HG03432 (cell line): ENCODE measurements around the gene AADAT.
"Not testable (repeated sequence)": the region's sequence is repeated elsewhere in the genome, so short reads cannot be mapped to it uniquely, and the experiment has no call there.

Experiments used
- ATAC-seq: cut with Tn5 transposase; IDR thresholded peaks from one replicate; pipeline ENCODE4 v1.9.1; 2021; ENCODE audit warnings: mild to moderate bottlenecking, moderate library complexity; ENCODE audit not compliant: unreplicated experiment

Gene AADAT

DNA sequence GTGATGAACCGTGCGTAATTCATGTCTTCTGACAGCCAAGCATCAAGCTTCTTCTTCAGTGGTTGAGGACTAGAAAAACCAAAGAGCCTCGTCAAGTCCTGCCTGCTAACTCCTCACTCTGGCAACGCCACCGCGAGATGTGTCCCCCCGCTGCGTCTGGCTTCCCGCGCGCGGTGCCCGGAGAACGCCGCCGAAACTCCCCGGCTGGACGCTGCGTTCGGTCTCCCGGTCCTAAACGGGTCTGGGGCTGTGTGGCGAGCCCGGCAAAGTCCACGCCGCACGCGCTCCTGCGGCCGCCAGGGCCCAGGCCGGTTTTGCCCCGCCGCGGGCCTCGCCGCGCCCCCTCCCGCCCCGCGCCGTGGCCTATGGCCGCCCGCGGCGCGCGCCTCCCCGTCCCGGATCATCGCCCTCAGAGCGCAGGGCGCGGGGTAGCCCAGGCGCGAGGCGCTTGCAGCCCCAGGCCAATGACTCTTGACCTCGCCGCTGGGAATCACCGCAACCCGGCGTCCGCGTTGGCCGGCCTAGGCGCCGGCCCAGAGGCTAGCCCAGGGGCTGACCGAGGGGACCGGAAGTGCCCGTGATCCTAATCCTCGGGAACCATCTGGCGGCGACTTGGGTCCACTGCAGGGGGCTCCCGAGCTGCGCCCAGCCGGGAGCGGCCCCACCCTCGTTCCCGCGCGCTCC is at the start of gene AADAT:
TSS of gene AADAT (minus strand) at position 289 of the 684 bp plus-strand sequence. CDS start at position 23, 266 bp downstream.
- peak; percentile 80 for ATAC-seq

DNA sequence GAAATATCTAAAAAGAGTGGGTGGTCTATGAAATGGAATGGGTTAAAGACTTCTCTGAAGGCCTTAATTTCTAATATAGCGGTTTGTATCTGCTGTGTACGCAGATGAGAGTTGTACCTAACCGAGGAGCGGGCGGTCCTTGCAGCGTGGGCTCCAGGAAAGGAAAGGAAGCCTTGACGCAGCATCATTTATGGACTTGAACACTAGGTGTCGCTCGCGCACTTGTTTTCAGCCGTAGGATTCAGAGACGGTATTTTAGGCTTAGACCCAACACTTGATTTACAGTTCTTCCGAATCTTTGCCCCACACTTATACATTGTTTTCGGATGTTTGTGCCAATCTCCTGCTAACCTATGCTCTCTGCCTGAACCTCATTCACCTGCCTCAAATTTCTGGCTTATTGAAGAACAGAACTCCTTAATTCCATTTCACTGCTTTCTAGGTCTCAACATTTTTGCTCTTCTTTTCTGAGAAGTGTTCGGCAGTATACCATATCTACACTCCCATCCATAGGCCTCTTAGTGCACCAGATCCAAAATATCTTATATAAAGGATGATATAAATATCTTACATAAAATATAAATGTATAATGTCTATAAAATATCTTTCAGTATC is 48.9 kb upstream of the AADAT start:
- ATAC-seq, result peak; percentile 97

- no peak for ATAC-seq
Measured at GRCh38 chr4:170137927-170138326, 48.2 kb upstream of the AADAT start.

DNA sequence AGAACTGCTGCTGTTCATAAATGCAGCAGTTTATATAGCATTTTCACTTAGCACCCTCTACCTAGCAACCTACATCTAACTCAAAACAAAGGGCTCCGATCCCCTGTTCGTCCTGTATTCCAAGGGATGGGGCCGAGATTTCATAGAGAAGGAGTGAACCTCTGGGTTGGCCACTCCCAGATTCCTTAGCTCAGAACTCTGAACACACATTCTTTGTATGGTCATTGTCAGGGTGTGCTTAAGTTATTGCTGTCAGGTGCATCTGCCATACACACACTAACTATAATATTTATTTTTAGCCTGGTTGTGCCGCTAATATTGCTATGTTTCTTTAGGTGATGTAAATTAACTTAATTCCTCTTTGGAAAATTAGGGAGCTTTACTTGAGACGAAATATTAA is 47.7 kb upstream of the AADAT start:
- ATAC-seq, result no peak

- no peak for ATAC-seq
Measured at GRCh38 chr4:170134821-170135220, 45.1 kb upstream of the AADAT start.

DNA sequence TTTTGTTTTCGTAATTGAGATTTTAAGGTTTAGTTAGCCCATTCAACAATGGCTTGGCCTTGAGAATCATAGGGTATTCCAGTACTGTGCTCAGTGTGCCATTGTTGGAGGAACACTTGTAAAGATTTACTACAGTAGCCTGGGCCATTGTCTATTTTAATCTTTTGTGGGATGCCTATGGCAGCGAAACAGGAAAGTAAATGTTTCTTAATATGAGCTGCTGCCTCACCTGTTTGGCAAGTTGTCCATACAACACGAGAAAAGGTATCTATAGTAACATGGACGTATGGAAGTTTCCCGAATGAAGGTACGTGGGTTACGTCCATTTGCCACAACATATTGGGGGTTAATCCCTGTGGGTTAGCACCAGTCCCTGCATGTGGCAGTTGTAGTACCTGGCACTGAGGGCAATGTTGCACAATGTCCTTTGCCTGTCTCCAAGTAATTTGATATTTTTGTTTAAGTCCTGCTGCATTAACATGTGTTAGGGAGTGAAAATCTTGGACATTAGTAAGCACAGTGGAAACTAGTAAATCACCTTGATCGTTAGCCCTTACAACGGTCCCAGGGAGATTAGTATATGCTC is 38.6 kb upstream of the AADAT start:
- ATAC-seq, result no peak

GRCh38 chr4:170127758-170128157 is 38.0 kb upstream of the AADAT start:
- ATAC-seq, result no peak

- ATAC-seq, result no peak
Measured at GRCh38 chr4:170124406-170124805, 34.6 kb upstream of the AADAT start.

- no peak for ATAC-seq
Measured at GRCh38 chr4:170122252-170122651, 32.5 kb upstream of the AADAT start.

DNA sequence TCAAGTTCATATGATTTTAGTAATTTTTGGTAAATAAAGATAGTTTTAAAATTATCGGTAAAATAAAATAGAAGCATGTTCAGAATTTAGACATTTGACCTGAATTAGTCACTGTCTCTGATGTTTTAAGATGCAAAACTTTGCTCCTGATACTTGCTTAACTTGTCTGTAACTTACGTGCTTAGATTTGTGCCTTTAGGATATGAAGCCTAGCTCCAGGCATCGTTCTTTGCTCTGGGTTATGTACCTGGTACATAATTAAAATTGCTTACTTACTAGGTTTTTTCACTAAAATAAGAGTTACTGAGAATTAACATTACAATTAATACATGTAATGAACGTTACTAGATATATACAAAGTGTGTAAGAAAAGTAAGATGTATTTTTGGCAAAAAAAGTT is 24.9 kb upstream of the AADAT start:
- no peak for ATAC-seq

DNA sequence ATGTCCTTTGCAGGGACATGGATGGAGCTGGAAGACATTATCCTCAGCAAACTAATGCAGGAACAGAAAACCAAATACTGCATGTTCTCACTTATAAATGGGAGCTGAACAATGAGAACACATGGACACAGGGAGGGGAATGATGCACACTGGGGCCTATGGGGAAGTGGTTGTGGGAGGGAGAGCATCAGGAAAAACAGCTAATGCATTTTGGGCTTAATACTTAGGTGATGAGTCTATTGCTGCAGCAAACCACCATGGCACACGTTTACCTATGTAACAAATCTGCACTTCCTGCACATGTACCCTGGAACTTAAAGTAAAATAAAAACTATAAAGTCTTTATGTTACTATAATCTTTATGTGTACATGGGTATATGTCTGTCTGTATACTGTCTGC is 24.4 kb upstream of the AADAT start:
- ATAC-seq, result not testable (repeated sequence)

GRCh38 chr4:170111546-170111945 is 21.8 kb upstream of the AADAT start:
- no peak for ATAC-seq

DNA sequence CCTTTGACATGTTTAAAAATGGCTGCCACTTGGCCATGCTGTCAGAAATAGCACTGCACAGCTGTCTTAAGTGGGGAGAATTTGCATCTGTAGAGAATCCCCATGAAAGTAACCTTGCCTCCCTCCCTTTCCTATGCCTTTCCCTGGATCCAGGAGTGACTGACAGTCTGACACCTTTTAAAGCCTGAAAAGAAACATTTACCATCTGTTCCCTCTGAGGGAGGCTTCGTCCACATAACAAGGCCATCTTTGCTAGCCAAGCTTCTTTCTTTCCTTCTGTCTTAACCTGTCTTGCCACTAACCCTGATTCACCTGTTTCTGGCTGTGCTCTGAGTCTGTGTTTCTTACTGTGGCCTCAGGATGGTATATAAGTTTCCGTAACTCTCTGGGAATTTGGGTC is 21.3 kb upstream of the AADAT start:
- ATAC-seq, result no peak

GRCh38 chr4:170110285-170110672 is 20.5 kb upstream of the AADAT start:
- ATAC-seq, result no peak

- no peak for ATAC-seq
Measured at GRCh38 chr4:170109586-170110284, 20.0 kb upstream of the AADAT start.

DNA sequence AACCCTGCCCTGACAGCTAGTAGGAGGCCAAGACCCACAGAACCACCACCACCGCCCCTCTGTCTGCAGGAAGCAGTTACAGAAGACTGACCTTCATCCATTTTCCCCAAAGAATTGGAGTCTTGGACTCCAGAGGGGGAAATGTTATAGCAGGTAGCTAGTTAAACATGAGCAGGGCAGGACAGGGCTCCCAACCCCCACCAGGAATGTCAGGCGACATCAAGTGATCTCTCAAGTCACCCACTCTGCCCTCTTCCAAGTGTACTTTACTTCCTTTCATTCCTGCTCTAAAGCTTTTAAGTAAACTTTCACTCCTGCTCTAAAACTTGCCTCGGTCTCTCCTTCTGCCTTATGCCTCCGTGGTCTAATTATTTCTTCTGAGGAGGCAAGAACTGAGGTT is 17.1 kb upstream of the AADAT start:
- no peak for ATAC-seq

GRCh38 chr4:170102426-170102825 is 12.7 kb upstream of the AADAT start:
- no peak for ATAC-seq

DNA sequence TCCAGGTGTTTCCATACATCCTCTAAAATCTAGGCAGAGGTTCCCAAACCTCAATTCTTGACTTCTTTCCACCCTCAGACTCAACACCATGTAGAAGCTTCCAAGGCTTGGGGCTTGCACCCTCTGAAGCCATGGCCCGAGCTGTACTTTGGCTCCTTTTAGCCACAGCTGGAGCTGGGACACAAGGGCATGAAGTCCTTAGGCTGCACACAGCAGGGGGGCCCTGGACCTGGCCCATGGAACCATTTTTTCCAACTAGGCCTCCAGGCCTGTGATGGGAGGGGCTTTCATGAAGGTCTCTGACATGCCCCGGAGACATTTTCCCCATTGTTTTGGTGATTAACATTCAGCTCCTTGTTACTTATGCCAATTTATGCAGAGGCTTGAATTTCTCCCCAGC is 8.4 kb upstream of the AADAT start:
- ATAC-seq, result not testable (repeated sequence)

- ATAC-seq, result no peak
Measured at GRCh38 chr4:170097681-170098080, 7.9 kb upstream of the AADAT start.

GRCh38 chr4:170093973-170094535 is 4.3 kb upstream of the AADAT start:
- no peak for ATAC-seq

GRCh38 chr4:170091069-170091696 is 1.4 kb upstream of the AADAT start:
- no peak for ATAC-seq
